ENCODE measurements around the gene CACNA1C. TPM values are rescaled to one million over a fixed set of nuclear protein-coding genes. Genes with fewer than 3 reads are reported as not detected.

CACNA1C gene
- total RNA-seq, 2 experiments from 2014 or later: 0.69 to 1.4 TPM

DNA sequence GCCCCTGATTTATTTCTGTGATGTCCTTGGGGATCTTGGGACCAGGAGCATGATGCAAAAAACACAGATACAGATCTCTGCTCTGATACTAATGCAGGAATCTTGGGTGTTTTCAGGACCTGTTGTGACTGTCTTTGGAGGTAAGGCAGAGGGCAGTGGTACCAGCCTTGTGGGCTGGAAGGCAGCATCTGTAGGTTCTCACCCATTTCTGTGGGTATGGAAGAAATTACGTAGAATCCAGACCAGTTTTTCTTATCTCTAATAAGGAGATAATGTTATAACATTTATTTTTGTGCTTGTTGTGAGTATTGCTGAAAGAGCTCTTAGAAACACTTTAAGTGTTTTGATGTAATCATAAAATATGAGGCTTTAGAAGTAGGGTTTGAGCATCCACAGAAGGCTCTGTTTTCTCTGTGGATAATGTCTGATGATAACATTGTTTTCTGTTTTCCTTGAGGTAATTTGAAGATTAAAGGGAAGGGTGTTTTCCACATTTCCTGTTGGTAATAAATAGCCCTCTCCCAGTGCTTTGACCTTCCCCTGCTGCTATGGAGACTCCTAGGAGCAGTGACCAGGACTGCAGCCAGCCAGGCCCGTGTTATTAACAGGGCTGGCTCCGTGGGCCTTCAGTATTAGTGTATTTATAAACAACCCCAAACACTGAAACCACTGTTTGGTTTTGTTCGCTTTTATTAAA, 39.1 kb upstream of the CACNA1C start:
- no TSS peak for BruUV-seq (replicated peaks)
- no peaks in the 10 kb centered on the region for H3K36me3 ChIP-seq (ENCODE audit: insufficient read depth, low read length)

DNA sequence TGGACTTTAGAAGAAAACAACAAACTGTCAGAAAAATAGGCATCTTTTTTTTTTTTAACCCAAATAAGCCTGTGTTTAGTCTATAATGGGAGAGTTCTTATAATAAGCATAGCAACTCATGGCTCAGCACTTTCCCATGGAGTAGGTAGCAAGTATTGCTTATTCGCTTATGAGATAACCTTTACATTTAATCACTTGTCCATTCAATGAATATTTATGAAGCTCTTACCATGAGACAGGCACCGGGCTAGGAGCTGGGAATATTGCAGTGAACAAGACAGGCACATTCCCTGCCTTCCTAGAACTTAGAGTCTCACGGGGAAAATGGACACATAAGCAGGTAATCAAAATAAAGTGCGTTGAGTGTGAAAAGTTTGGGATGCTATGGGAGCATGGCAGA, 38.6 kb upstream of the CACNA1C start:
- H2AFZ ChIP-seq (ENCODE audit: low read length): no peak overlapping the region
- H3K36me3 ChIP-seq (ENCODE audit: insufficient read depth, low read length): no peaks in the 10 kb centered on the region
- intact Hi-C loops (cut with micrococcal nuclease; ENCODE audit: unreplicated experiment): no loop called here
- ChIA-PET POLR2A (interaction anchor here (0.7 kb wide), 1 partner anchor 317 kb away, joined by 3 read pairs; no protein-coding TSS in a partner anchor), CTCF (ENCODE audit: unreplicated experiment) (no interaction called here)
- H4K20me1 ChIP-seq (ENCODE audit: insufficient read depth, low read length): no peaks in the 10 kb centered on the region
- no peak overlapping the region for H3K4me2 ChIP-seq (ENCODE audit: low read length)
- TF ChIP-seq, protein P1, sequence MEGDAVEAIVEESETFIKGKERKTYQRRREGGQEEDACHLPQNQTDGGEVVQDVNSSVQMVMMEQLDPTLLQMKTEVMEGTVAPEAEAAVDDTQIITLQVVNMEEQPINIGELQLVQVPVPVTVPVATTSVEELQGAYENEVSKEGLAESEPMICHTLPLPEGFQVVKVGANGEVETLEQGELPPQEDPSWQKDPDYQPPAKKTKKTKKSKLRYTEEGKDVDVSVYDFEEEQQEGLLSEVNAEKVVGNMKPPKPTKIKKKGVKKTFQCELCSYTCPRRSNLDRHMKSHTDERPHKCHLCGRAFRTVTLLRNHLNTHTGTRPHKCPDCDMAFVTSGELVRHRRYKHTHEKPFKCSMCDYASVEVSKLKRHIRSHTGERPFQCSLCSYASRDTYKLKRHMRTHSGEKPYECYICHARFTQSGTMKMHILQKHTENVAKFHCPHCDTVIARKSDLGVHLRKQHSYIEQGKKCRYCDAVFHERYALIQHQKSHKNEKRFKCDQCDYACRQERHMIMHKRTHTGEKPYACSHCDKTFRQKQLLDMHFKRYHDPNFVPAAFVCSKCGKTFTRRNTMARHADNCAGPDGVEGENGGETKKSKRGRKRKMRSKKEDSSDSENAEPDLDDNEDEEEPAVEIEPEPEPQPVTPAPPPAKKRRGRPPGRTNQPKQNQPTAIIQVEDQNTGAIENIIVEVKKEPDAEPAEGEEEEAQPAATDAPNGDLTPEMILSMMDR (conservative IDR thresholded peaks at IDR 0.05; ENCODE audit: low read length): no peak
- no peak for TF ChIP-seq EZH2phosphoT487 (IDR thresholded peaks at IDR 0.05; ENCODE audit: borderline replicate concordance, low read depth, low read length)
- no peaks in the 10 kb centered on the region for H3K9me3 ChIP-seq (ENCODE audit: low read length)
- no TSS peak for BruUV-seq (replicated peaks)
- H3K9me2 ChIP-seq (ENCODE audit: insufficient read depth, low read length): no peaks in the 10 kb centered on the region
- no peak overlapping the region for H3K27ac ChIP-seq (ENCODE audit: low read depth, low read length, poor library complexity, severe bottlenecking)
- no peaks in the 10 kb centered on the region for H3K4me1 ChIP-seq (ENCODE audit: insufficient read depth, low read length, poor library complexity, severe bottlenecking)
- no peak for DNase-seq (ENCODE audit: low spot score)
- no peak overlapping the region for H3K4me3 ChIP-seq (ENCODE audit: low read depth, low read length, poor library complexity, severe bottlenecking)
- H3K79me2 ChIP-seq (ENCODE audit: insufficient read depth, low read depth, low read length): no peaks in the 10 kb centered on the region

More for the DNA sequence above, 39.1 kb upstream of the CACNA1C start:
- Histone ChIP-seq H4K20me1 (ENCODE audit: insufficient read depth, low read length) (no peaks in the 10 kb centered on the region), H3K9me2 (ENCODE audit: insufficient read depth, low read length) (no peaks in the 10 kb centered on the region), H3K4me3 (ENCODE audit: low read depth, low read length, poor library complexity, severe bottlenecking) (no peak overlapping the region), H3K27ac (ENCODE audit: low read depth, low read length, poor library complexity, severe bottlenecking) (no peak overlapping the region), H2AFZ (ENCODE audit: low read length) (no peak overlapping the region), H3K4me2 (ENCODE audit: low read length) (no peak overlapping the region), H3K9me3 (ENCODE audit: low read length) (no peaks in the 10 kb centered on the region), H3K4me1 (ENCODE audit: insufficient read depth, low read length, poor library complexity, severe bottlenecking) (no peaks in the 10 kb centered on the region), H3K79me2 (ENCODE audit: insufficient read depth, low read depth, low read length) (no peaks in the 10 kb centered on the region)
- POLR2A ChIA-PET: interaction anchor here (0.7 kb wide), 1 partner anchor 318 kb away, joined by 3 read pairs; no protein-coding TSS in a partner anchor
- no peak for TF ChIP-seq EZH2phosphoT487 (IDR thresholded peaks at IDR 0.05; ENCODE audit: borderline replicate concordance, low read depth, low read length)
- TF ChIP-seq, protein P1 (conservative IDR thresholded peaks at IDR 0.05; ENCODE audit: low read length): no peak
- no peak for DNase-seq (ENCODE audit: low spot score)
- intact Hi-C loops (cut with micrococcal nuclease; ENCODE audit: unreplicated experiment): no loop called here
- CTCF ChIA-PET (ENCODE audit: unreplicated experiment): no interaction called here

DNA sequence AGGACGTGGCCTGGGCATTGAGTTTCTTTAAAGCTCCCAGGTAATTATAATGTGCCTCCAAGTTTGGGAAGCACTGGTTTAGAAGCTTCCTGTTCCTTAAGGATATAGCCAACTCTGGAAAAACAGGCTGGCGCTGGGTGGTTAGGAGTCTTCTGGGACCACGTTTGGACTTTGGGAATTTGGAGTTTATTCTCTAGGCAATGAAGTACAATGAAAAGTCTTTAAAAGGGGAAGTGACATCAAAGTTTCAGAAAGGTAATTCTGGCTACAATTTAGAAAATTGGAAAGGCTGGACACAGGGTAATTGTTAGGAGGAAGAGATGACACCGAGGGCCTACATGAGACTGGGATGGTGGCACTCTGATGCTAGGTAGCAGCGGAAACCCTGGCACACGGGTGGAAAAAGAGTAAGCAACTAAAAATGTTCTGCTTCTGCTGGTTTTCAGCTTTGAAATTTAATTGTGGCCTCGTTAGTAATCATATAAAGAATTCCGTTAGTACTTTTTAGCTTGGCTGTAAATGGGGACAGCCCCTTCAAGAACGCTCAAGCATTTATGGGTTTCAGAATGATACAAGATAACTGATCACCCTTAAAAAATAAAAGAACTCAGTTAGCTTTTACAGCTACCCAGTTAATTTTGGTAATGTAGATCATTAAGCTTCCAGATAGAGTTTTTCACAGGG, 35.8 kb upstream of the CACNA1C start:
- H3K4me2 ChIP-seq (ENCODE audit: low read length): no peak overlapping the region
- intact Hi-C loops (cut with micrococcal nuclease; ENCODE audit: unreplicated experiment): no loop called here
- no peaks in the 10 kb centered on the region for H3K79me2 ChIP-seq (ENCODE audit: insufficient read depth, low read depth, low read length)
- no TSS peak for BruUV-seq (replicated peaks)
- no peaks in the 10 kb centered on the region for H4K20me1 ChIP-seq (ENCODE audit: insufficient read depth, low read length)
- no peak overlapping the region for H3K27ac ChIP-seq (ENCODE audit: low read depth, low read length, poor library complexity, severe bottlenecking)
- DNase-seq (ENCODE audit: low spot score): no peak
- H3K4me1 ChIP-seq (ENCODE audit: insufficient read depth, low read length, poor library complexity, severe bottlenecking): no peaks in the 10 kb centered on the region
- TF ChIP-seq EZH2phosphoT487 (IDR thresholded peaks at IDR 0.05; ENCODE audit: borderline replicate concordance, low read depth, low read length): no peak
- TF ChIP-seq, protein P1 (conservative IDR thresholded peaks at IDR 0.05; ENCODE audit: low read length): no peak
- H3K4me3 ChIP-seq (ENCODE audit: low read depth, low read length, poor library complexity, severe bottlenecking): no peak overlapping the region
- CTCF ChIA-PET (ENCODE audit: unreplicated experiment): no interaction called here
- no peaks in the 10 kb centered on the region for H3K9me3 ChIP-seq (ENCODE audit: low read length)
- H2AFZ ChIP-seq (ENCODE audit: low read length): no peak overlapping the region
- POLR2A ChIA-PET: interaction anchor here (0.5 to 0.6 kb wide), 2 partner anchors 26 to 343 kb away, joined by 3 read pairs; no protein-coding TSS in a partner anchor
- H3K9me2 ChIP-seq (ENCODE audit: insufficient read depth, low read length): no peaks in the 10 kb centered on the region
- H3K36me3 ChIP-seq (ENCODE audit: insufficient read depth, low read length): no peaks in the 10 kb centered on the region
